ENCODE measurements around the gene ALG9.

DNA sequence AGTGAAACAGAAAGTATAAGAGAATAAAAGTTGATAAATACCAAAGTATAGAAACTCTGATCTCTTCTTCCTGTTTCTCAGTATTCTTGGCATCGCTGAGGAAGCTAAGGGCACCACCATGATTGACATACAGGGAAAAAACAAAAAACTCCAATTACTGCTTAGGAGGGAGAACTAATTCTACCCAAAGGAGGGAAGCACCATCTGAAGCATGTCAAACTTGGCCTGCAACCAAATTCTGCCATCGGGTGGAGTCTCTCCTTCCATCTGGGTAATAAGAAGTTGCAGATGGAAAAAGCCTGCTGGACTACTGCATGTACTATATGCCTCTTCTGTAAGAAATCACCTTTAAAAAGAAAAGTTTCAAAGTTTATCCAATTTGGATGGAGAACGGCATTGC is 74.7 kb downstream of the ALG9 start:
- TF ChIP-seq ZNF560 (tag by site-specific recombination; IDR thresholded peaks at IDR 0.05; ENCODE audit: borderline replicate concordance) = no peak
- TF ChIP-seq, protein P1, sequence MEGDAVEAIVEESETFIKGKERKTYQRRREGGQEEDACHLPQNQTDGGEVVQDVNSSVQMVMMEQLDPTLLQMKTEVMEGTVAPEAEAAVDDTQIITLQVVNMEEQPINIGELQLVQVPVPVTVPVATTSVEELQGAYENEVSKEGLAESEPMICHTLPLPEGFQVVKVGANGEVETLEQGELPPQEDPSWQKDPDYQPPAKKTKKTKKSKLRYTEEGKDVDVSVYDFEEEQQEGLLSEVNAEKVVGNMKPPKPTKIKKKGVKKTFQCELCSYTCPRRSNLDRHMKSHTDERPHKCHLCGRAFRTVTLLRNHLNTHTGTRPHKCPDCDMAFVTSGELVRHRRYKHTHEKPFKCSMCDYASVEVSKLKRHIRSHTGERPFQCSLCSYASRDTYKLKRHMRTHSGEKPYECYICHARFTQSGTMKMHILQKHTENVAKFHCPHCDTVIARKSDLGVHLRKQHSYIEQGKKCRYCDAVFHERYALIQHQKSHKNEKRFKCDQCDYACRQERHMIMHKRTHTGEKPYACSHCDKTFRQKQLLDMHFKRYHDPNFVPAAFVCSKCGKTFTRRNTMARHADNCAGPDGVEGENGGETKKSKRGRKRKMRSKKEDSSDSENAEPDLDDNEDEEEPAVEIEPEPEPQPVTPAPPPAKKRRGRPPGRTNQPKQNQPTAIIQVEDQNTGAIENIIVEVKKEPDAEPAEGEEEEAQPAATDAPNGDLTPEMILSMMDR (tag by site-specific recombination; IDR thresholded peaks at IDR 0.05) = no peak
- TF ChIP-seq, protein P2, sequence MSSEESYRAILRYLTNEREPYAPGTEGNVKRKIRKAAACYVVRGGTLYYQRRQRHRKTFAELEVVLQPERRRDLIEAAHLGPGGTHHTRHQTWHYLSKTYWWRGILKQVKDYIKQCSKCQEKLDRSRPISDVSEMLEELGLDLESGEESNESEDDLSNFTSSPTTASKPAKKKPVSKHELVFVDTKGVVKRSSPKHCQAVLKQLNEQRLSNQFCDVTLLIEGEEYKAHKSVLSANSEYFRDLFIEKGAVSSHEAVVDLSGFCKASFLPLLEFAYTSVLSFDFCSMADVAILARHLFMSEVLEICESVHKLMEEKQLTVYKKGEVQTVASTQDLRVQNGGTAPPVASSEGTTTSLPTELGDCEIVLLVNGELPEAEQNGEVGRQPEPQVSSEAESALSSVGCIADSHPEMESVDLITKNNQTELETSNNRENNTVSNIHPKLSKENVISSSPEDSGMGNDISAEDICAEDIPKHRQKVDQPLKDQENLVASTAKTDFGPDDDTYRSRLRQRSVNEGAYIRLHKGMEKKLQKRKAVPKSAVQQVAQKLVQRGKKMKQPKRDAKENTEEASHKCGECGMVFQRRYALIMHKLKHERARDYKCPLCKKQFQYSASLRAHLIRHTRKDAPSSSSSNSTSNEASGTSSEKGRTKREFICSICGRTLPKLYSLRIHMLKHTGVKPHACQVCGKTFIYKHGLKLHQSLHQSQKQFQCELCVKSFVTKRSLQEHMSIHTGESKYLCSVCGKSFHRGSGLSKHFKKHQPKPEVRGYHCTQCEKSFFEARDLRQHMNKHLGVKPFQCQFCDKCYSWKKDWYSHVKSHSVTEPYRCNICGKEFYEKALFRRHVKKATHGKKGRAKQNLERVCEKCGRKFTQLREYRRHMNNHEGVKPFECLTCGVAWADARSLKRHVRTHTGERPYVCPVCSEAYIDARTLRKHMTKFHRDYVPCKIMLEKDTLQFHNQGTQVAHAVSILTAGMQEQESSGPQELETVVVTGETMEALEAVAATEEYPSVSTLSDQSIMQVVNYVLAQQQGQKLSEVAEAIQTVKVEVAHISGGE (tag by site-specific recombination; conservative IDR thresholded peaks at IDR 0.05; ENCODE audit: low read depth) = no peak

Data from HEK293 (cell line).